NCI-H1105 treated with DMSO at 0.1 percent for 48 hours (cell line): ENCODE results near the gene RTP1.

ENCODE experiments used
- DNase-seq: peaks from one replicate; lab custom pipeline; 2025; lab: John Stamatoyannopoulos, UW

Gene RTP1

DNA sequence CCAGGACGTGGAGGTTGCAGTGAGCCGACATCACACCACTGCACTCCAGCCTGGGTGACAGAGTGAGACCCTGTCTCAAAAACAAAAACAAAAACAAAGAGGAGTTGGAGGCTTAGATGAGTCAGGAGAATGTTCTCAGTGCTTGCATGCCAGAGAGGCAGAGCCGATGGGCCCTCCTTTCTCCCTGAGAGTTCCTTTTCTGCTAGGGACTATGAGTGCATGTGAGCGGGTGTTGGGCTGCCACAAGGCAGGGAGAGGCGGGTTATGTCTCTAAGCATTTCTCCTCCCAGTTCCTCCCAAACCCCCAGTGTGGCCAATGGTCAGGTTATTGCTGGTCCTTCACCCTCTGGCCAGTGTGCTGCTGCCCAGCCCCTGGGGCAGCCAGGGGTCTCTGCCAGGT, 45.1 kb downstream of the RTP1 start:
- no peak for DNase-seq

GRCh38 chr3:187242900-187243299, 45.6 kb downstream of the RTP1 start:
- no peak for DNase-seq

- no peak for DNase-seq
These were observed 46.7 kb downstream of the RTP1 start for GRCh38 chr3:187243933-187244524.

DNA sequence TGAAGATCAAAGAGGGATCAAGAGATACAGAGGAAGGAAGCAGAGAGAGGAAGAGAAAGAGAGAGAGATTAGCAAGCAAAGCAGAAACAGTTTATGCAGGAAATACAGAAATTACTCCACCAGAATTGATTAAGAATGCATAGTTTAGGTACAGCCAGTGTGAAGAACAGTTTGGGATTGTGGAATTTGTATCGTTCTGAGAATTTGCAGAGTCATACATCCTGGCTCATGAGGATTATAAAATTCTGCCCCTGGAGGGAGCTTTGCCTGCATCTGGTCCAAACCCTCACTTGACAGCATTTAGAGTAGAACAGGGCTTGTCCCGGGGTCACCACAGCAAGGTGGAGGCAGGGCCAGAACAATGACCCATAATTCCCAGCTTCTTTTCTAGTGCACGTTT, 50.1 kb downstream of the RTP1 start:
- DNase-seq, result no peak
